Fibroblast of peridontal ligament (primary cell): ENCODE data around the gene AGBL4.
A peak's percentile ranks its signal among the peaks of the same experiment; 100 is the strongest.

ENCODE experiments used
- DNase-seq: peaks from one replicate; pipeline ENCODE4 v3.0.0-alpha.2; 2010; ENCODE audit errors: extremely low read depth

The AGBL4 gene

DNA sequence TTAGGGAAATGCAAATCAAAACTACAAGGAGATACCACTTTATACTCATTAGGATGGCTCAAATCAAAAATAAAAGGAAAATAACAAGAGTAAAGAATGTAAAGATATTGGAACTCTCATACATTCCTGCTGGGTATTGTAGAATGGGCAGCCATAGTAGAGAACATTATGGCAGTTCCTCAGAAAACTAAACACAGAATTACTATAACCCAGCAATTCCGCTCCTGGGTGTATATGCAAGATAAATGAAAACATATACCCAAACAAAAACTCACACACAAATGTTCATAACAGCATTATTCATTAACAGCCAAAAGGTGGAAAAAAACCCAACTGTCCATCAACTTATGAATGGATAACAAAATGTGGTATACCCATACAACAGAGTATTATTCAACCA is 1258.4 kb downstream of the AGBL4 start:
- DNase-seq: no peak

DNA sequence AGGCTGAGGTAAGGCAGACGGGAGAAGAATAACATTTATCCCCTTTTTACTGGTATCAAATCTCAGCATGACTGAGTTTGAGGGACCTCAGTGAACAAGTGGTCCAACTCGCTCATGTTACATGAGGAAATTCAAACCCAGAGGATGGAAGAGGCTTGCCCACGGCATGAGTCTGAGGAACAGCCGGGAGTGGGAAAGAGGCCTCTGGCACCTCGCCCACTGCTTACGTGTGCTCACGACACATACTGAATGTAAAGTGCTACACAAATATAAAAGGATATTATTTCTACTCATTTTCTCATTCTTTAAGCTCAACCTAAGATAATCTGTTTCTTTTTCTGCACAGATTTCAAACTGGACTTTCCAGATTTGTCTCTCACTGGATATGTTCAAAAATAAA is 1261.8 kb downstream of the AGBL4 start:
- peak; percentile 26 for DNase-seq

- peak; percentile 71 for DNase-seq
Observed at GRCh38 chr1:48761411-48761810, 1262.3 kb downstream of the AGBL4 start.

DNA sequence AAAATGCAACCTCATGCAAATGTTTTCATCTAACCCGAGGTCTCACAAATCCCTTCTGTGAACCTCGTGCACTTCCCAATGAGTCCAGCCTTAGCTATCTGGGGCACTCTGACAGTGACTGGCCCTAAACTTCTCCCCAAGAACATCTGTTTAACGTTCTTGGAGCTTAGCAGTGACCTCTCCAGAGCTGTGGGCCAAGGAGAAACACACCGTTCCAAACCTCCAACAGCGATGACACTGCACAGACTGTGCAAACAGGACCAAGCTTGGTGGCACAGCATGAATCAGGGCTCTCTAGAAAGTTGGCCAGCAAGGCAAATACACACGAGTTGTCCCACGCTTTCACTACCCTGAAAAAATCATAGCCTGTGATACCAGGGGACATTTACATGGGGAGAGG is 1262.9 kb downstream of the AGBL4 start:
- no peak for DNase-seq

- no peak for DNase-seq
Observed at GRCh38 chr1:48758976-48759375, 1264.8 kb downstream of the AGBL4 start.

DNA sequence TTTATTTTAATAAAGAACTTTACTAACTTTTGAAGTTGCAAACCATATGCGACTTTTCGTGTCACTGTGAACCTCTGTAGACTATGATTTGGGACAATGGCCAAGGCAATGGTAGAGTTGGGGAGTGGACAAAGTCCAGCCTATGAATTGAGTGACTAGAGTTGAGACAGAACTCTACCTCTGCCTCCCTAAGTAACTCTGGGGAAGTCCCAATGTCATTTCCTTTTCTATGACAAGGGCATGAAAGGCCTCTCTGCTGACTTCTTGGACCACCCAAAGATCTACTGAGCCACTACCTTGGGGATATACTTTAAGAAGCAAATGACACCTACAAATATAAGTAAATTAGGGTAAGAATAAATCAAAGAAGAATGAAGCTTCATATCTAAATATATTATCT is 1266.4 kb downstream of the AGBL4 start:
- no peak for DNase-seq

GRCh38 chr1:48756683-48757316 is 1267.0 kb downstream of the AGBL4 start:
- DNase-seq: no peak

DNA sequence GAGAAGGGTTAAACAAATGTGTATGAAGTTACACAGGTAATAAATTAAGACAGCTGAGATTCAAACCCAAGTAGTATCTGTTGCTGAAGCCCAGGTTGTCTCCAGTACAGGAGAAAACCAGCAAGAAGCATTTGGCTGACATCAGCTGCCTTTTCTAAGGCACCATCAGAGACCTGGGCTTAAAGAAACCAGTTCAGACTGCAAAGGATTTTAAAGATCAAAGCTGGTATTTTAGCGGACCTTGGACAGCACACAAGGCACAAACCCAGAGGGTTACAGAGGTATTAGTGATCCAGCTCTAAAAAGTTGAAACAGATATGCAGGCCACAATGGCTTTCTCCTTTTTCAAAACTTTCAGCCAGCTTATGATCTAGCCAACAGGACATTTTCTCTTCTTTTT is 1270.5 kb downstream of the AGBL4 start:
- DNase-seq: no peak

GRCh38 chr1:48750109-48750508 is 1273.6 kb downstream of the AGBL4 start:
- no peak for DNase-seq

DNA sequence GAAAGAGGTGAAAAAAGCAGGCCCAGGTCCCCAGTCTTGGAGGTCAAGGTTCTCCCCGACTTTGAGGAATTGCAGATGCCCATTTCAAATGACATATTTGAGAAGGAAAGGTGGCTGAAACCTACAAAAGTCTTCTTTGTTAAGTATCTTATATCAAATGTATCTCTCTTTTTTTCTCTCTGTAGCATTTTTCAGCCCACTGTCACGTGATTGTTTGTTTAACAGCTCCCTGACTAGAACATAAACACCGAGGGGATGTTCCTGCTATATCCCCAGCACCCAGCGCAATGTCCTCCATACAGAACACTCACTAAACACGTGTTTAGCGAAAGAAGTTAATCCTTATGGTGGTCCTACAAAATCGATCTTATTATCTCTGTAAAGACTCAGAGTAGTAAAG is 1274.7 kb downstream of the AGBL4 start:
- no peak for DNase-seq

- DNase-seq: no peak
Observed at GRCh38 chr1:48746906-48747305, 1276.8 kb downstream of the AGBL4 start.

DNA sequence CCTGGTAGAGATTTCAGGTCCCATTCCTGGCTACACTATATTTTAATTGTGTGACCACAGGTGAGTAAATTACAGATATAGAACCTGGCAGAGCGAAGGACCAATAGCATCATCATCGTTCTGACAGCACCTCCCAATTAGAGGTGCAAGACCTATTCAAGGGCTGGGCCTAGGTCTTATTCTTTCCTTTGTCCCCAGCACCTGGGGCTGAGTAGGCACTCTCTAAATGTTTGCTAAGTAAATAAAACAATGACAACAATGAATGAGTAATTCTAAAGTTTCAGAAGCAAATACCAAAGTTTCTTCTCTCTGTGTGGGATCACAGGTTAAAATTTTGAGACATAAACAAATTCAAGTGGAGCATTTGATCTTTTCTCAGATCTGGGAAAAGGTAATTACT is 1279.7 kb downstream of the AGBL4 start:
- no peak for DNase-seq

DNA sequence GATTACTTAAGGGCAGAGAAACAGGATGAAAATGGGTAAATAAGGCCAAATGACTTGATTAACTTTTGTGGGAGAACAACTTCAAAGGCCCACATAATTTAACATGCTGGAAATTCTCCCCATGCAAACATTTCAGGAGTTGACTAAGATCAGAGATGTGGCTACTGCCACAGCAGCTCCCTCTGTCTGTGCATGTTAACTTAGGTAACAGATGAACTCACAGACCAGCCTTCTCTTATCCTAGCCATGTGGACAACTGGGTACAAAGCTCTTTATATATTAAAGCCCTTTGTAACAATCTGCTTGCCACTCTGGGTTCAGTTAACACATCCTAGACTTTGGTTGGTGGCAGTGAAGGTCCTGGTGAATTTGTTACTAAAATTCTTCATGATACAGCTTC is 1280.3 kb downstream of the AGBL4 start:
- DNase-seq: no peak

DNA sequence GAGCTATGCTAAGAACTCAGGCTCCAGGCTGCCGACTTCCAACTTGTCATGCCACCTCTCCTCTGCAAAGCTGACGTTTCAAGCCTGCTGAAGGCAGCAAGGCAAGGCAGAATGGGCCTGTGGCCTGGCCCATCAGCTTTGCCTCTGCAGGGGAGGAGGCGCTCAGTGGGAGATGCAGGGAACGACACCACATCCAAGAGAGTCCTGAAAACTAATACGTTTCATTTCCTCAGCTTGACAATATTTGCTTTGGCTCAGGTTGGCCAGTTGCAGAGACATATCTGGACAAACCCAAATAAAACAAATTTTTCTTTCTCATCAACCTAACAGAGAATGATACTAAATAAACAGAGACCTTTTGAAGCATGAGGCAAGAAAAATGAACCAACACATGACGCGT is 1282.4 kb downstream of the AGBL4 start:
- DNase-seq: no peak

DNA sequence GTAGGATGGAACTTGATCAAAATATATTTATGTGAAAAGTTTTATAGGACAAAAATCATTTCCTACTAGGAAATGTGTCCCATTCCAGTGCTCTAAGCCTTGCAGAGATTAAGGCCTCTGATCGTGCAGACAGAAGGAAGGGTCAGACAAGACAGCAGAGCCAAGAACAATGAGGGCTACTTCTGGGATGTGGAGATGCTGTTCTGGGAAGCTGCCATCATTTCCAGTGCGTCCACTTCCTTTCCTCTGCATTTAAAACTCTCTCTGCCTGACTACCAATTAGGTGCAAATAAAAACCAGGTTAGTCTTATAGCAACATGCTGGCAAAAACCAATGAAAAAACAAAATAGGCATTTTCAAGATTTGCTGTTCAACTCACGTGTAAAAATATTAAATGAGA is 1283.1 kb downstream of the AGBL4 start:
- DNase-seq: no peak

DNA sequence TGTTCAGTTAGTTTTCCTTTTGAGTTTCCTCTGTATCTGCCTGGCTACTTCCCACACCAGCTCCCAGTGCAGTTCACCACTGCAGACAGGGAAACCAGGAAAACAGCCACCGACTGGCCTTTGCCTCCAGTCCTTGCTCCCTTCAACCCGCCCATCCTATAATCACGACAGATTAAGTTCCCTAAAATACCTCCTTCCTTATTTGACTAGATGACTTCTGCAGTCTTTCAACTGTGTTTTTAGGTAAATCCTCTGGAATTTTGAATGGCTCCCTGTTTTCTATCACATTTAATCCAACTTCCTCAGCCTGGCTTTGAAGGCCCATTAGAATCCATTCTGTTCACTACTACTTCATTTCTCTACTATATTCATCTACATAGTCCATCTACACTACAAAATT is 1284.7 kb downstream of the AGBL4 start:
- DNase-seq: no peak

DNA sequence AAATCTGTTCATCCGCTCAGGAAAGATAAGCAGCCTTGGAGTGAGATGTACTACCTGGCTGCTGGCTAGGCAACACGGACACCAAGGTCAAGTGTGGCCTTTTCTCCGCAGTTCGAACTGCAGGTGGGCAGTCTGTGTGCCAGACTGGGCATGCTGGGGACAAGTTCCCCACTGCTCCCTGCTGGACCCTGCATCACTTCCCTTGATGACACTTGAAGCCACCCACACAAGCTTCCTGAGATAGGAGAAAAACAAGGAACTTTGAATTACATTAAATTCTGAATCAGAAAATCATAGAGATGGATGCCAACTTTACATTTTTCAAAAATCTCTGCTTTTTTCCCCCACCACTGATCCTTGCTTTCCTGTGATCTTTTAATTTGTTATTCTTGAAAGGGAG is 1285.4 kb downstream of the AGBL4 start:
- no peak for DNase-seq

- no peak for DNase-seq
Observed at GRCh38 chr1:48735796-48736195, 1288.0 kb downstream of the AGBL4 start.

- no peak for DNase-seq
Observed at GRCh38 chr1:48730164-48730910, 1293.4 kb downstream of the AGBL4 start.

GRCh38 chr1:48728584-48728983 is 1295.2 kb downstream of the AGBL4 start:
- no peak for DNase-seq

DNA sequence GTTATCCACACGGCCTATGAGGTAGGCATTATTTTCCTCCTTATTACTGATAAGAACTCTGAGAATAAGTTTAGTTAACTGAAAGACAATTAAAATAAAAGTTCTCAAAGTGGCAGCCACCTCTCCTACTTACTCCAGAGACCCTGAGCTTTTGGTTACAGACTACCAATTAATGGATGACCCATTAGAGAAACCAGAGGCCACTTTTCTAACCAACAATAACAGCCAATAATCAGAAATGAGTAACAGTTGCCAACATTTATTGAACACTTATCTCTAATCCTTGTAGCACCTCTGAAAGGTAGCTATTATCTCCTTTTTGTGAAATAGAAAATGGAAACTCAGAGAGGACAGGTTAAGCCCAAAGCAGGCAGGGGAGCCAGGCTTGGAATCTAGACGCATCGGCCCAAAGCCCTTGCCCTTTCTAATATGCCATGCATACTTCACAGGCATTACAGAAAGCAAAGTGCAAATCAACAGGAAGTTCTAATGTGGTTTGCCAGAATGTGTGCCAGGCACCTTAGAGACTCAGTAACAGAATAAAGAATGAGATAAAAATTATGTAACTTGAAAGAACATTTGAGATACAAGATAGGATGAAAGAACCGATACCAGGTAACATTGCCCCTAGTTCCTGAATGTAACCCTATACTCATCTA is 1297.1 kb downstream of the AGBL4 start:
- DNase-seq: no peak

- DNase-seq: no peak
Observed at GRCh38 chr1:48726139-48726538, 1297.6 kb downstream of the AGBL4 start.

DNA sequence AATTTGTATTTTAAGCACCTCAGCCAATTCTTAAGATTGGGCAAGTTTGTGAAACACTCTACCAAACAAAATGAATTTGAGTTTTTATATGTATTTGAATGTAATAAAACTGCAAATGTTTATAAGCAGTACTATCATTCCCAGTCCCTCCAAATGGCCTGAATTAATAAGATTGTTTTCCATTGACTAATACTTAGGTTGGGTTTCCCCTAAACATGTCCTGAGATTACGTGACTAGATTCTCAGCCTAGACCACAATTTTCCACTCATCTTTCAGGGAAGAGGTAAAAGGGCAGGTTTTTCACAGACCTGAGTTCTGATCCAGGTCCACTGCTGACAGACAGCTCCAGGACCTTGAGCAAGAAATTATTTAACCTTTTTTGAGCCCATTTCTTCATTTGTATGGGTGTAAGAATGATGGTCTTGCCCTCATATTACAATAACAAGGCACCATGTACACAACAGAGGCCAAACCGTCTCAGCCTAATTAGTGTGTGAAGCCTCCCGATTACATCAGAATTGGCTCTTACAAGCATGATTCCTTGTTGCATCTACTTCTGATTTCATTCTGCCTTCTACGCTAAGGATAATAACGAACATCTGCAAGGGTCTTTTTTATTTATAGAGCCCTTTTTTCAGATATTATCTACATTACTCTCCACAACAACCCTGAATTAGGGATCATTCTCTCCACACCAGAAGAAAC is 1298.3 kb downstream of the AGBL4 start:
- DNase-seq: no peak
